ENCODE results near the gene NCAPG. TPM values are rescaled to one million over a fixed set of nuclear protein-coding genes. Genes with fewer than 3 reads are reported as not detected.

NCAPG gene
- total RNA-seq = under 1 TPM; 0.26 to 0.33 TPM

- Histone ChIP-seq H3K4me1 (peaks cover 33% of the 10 kb centered on the region), H3K27me3 (no peaks in the 10 kb centered on the region), H3K9me3 (no peaks in the 10 kb centered on the region), H3K4me3 (peak within 1 kb of the TSS; percentile 53 to 84), H3K36me3 (replicated peaks in 1 of 2; ENCODE audit: insufficient read depth in 1 of 2, low read depth in 2 of 2) (no peaks in the 10 kb centered on the region), H3K27ac (peak within 1 kb of the TSS; percentile 90 to 97 (median 94))
- peak; percentile 100 for ATAC-seq
- peak; percentile 99 to 100 (median 100) for DNase-seq
- WGBS, 2 donors = 0% methylated on average over 38 to 69 of the region's 69 CpGs
- TF ChIP-seq POLR2A (IDR thresholded peaks at IDR 0.05) = peak; percentile 88 to 98 (median 98)
- TF ChIP-seq CTCF (IDR thresholded peaks at IDR 0.05) = peak in 1 of 7 experiments; percentile 3
- intact Hi-C loops (cut with DNase I) = loop anchor here (10.0 kb wide), 1 partner anchor 784 kb away; no protein-coding TSS in a partner anchor
Observed at GRCh38 chr4:17810260-17811077, at the start of gene NCAPG, which contains the start of gene DCAF16. Gene NCAPG, plus strand, starts transcription at chr4:17810979. Its CDS starts 99 bp downstream, at chr4:17811078. Gene DCAF16, minus strand, starts transcription at chr4:17810757. Its CDS starts 6,616 bp downstream, at chr4:17804141.

GRCh38 chr4:17761062-17761461, 49.7 kb upstream of the NCAPG start:
- Histone ChIP-seq H3K4me1 (no peaks in the 10 kb centered on the region), H3K27me3 (no peaks in the 10 kb centered on the region), H3K4me3 (no peak overlapping the region), H3K27ac (no peak overlapping the region), H3K9me3 (no peaks in the 10 kb centered on the region), H3K36me3 (replicated peaks in 1 of 2; ENCODE audit: insufficient read depth in 1 of 2, low read depth in 2 of 2) (no peaks in the 10 kb centered on the region)
- intact Hi-C loops (cut with DNase I) = no loop called here
- WGBS, 2 donors = 39% methylated on average over 1 of the region's 1 CpG; no CpG with 5 or more reads in 1 of the 2 donors
- DNase-seq (no peak), ATAC-seq (no peak)
- TF ChIP-seq CTCF (IDR thresholded peaks at IDR 0.05) (no peak), POLR2A (IDR thresholded peaks at IDR 0.05) (no peak)

- ATAC-seq = no peak
- 76 to 86% methylated on average over 1 of the region's 1 CpG for WGBS, 2 donors
- Histone ChIP-seq H3K9me3 (no peaks in the 10 kb centered on the region), H3K36me3 (replicated peaks in 1 of 2; ENCODE audit: insufficient read depth in 1 of 2, low read depth in 2 of 2) (no peaks in the 10 kb centered on the region), H3K4me1 (no peaks in the 10 kb centered on the region), H3K4me3 (no peak overlapping the region), H3K27me3 (no peaks in the 10 kb centered on the region), H3K27ac (no peak overlapping the region)
- intact Hi-C loops (cut with DNase I) = no loop called here
- no peak for DNase-seq
- TF ChIP-seq CTCF (IDR thresholded peaks at IDR 0.05) (no peak), POLR2A (IDR thresholded peaks at IDR 0.05) (no peak)
Observed at GRCh38 chr4:17762726-17763125, 48.1 kb upstream of the NCAPG start.

GRCh38 chr4:17763416-17763815, 47.4 kb upstream of the NCAPG start:
- Histone ChIP-seq H3K27me3 (no peaks in the 10 kb centered on the region), H3K36me3 (replicated peaks in 1 of 2; ENCODE audit: insufficient read depth in 1 of 2, low read depth in 2 of 2) (no peaks in the 10 kb centered on the region), H3K9me3 (no peaks in the 10 kb centered on the region), H3K27ac (no peak overlapping the region), H3K4me1 (no peaks in the 10 kb centered on the region), H3K4me3 (no peak overlapping the region)
- intact Hi-C loops (cut with DNase I) = no loop called here
- no peak for ATAC-seq
- TF ChIP-seq POLR2A (IDR thresholded peaks at IDR 0.05) (no peak), CTCF (IDR thresholded peaks at IDR 0.05) (no peak)
- no peak for DNase-seq
- WGBS, 2 donors = 44 to 47% methylated on average over 3 of the region's 3 CpGs

Data from body of pancreas (tissue), 4 donors.